ENCODE results near the gene SLC10A7.

- TF ChIP-seq POLR2A (IDR thresholded peaks at IDR 0.05) (no peak), CTCF (IDR thresholded peaks at IDR 0.05 in 8 of 11, conservative IDR thresholded peaks at IDR 0.05 in 3 of 11) (no peak)
These were observed 229.2 kb downstream of the SLC10A7 start for GRCh38 chr4:146292508-146292907.
